NCI-H2227 (cell line): ENCODE measurements around the gene NLRP9.

Source experiments
- DNase-seq: peaks from one replicate; lab custom pipeline; 2025; ENCODE audit not compliant: unreplicated experiment; lab: John Stamatoyannopoulos, UW

The NLRP9 gene

GRCh38 chr19:55674841-55675660, 63.2 kb downstream of the NLRP9 start, which contains the start of gene EPN1:
Gene EPN1, plus strand, starts transcription at chr19:55675226. Its CDS starts 3,402 bp downstream, at chr19:55678628.
- peak; percentile 100 for DNase-seq

- no peak for DNase-seq
These were observed 63.8 kb downstream of the NLRP9 start for GRCh38 chr19:55674459-55674840.

DNA sequence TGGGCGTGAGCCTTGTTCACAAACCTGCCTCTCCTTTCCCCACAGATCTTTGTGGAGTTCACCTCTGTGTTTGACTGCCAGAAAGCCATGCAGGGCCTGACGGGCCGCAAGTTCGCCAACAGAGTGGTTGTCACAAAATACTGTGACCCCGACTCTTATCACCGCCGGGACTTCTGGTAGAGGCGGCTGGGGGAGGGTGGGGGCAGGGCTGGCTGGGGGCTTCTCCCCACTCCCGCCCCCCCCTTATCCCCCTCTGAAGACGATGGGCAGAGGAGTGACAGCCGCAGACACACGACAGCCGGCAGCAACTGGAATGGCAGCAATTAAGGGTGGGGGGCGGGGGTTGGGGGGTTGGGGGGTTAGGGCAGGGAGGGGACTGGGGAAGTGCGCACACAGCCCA, 64.3 kb downstream of the NLRP9 start:
- peak; percentile 72 for DNase-seq

DNA sequence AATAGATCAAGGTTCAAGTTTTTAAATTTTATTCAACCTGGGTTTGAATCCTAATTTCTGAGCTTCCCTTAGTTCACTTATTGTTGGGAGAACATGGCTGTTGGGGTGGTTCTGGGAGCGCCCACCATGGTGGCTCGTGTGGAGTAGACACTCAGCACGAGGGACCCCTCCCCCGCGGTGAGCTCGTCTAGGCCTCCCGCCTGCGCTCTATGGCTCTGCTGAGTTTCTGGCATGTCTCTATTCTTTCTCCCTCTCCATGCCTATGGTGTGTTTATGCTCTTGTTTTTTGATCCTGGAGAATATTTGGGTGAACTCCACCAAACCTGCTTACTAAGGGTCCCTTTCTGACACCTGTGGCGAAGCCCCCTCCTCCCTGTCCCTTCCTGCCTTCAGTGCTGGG, 64.7 kb downstream of the NLRP9 start:
- DNase-seq = peak; percentile 79

DNA sequence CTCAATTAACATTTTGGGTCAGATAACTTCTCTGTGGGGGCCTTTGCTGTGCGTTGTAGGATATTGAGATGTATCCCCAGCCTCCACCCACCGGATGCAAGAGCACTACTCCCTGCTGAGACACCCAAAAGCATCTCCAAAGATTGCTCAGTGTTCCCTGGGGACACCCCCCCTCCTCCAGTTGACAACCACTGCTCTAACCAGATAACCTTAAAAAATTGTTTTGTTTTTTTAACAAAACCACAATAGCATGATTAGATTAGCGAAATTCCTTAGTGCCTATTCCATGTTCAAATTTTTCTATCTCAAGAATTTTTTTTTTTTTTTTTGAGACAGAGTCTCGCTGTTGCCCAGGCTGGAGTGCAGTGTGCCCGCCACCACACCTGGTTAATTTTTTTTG, 65.8 kb downstream of the NLRP9 start:
- no peak for DNase-seq

- DNase-seq = no peak
These were observed 67.2 kb downstream of the NLRP9 start for GRCh38 chr19:55671054-55671378.

- DNase-seq = peak; percentile 76
These were observed 67.7 kb downstream of the NLRP9 start for GRCh38 chr19:55670280-55671053.

GRCh38 chr19:55669418-55670279, 68.6 kb downstream of the NLRP9 start:
- DNase-seq = no peak

DNA sequence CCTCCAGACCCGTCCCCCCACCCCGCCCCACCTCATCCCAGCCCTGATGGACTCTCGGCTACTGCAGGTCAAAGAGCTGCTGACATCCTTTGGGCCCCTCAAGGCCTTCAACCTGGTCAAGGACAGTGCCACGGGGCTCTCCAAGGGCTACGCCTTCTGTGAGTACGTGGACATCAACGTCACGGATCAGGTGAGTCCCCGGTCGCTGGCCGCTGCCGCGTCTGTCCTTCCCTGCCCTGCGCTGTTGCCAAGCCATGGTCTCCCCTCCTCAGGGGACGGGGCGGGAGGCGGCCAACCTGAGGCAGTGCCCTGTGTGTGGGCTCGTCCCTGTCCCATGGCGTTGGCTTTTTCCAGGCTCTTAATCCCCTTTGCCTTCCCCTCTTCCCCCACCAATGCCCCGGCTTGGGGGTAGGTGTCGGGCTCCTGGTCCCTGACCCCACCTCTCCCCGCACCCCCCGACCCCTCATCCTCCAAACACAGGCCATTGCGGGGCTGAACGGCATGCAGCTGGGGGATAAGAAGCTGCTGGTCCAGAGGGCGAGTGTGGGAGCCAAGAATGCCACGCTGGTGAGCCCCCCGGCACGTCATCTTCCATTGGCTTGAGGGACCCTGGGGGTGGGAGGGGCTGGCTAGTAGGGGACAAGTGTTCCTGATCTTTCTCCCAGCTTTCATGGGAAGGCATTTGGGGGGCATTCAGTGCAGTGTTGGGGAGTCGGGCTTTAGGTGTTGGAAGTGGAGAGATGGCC, 69.4 kb downstream of the NLRP9 start:
- no peak for DNase-seq

GRCh38 chr19:55667958-55668357, 70.2 kb downstream of the NLRP9 start:
- no peak for DNase-seq

- DNase-seq = no peak
These were observed 70.7 kb downstream of the NLRP9 start for GRCh38 chr19:55667511-55667910.

GRCh38 chr19:55667006-55667381, 71.2 kb downstream of the NLRP9 start:
- DNase-seq = no peak

DNA sequence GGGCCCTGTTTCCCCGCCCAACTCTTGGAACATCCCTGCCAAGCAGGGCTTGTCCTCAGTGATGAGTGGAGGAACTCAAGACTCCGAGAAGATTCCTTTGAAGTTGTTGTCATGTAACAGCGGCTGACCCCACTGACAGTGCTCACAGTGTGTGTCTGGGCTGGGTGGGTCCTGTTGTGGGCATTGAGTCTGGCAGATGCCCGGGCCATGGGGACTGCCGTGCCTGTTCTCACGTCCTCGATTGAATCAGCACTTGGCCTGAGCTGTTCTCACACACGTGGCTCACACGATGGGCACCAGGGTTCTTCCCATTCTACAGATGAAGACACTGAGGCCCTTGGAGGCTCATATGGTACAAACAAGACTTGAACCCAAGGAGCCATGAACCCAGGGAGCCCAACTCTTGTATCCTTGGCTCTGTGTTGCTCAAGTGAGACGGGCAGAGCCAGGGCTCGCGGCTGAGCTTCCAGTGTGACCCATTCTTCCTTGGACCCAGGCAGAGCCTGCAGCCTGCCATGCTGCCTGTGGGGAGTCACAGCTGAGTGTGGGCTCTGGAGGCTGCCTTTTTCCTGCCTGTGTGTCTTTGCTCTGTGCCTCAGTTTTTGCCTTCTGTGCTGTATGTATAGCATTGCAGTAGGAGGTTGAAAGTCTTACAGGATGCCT, 71.7 kb downstream of the NLRP9 start:
- DNase-seq = no peak

DNA sequence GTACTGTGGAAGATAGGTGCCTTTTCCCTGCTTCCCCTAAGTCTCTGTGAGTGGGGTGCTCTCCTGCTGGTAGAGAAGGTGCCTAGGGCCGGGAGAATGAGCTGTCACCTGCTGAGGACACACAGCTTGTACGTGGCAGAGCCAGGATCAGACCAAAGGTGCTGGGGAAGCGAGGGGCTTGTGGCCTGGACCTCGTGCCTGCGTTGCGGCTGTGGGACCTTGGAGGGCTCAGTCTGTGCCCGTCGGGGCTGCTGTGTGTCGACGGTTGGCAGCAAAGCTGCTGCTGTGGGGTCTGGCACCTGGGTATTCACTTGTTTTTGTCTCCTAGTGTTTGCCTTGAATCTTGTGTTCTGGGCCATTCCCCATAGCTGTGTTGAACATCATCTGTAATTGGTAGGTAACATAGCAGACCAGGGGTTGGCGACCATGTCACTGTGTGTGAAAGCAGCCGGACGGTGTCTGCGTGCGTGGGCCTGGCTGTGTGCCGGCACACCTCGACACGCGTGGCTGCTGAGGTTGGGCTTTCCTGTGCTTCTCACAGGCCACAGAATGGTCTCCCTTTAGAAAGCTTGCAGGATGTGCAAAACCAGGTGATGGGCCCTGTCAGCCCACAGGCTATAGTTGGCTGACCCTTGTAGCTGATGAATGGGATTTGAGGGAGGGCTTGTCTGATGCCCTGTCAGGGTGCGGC, 74.2 kb downstream of the NLRP9 start:
- DNase-seq = no peak

GRCh38 chr19:55661826-55662225, 76.4 kb downstream of the NLRP9 start:
- no peak for DNase-seq

GRCh38 chr19:55660991-55661390, 77.2 kb downstream of the NLRP9 start:
- DNase-seq = no peak

DNA sequence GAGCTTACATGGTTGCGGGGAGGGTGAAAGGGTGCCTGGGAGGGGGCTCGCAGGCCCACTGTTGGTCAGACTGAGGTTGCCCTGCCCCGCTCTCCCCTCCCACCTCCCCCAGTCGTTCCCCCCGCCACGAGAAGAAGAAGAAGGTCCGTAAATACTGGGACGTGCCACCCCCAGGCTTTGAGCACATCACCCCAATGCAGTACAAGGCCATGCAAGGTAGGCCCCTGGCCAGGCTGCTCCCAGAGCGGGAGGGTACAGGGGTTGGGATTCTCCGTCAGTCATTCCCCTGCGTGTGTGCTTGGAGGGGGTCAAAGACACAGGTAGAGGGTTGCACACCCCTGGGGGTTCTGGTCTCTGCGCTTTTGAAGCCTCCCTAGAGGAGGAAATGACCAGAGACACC, 77.8 kb downstream of the NLRP9 start:
- DNase-seq = no peak

- DNase-seq = no peak
These were observed 78.4 kb downstream of the NLRP9 start for GRCh38 chr19:55659822-55660221.

GRCh38 chr19:55658846-55659459, 79.2 kb downstream of the NLRP9 start:
- DNase-seq = no peak
